ENCODE results near the gene ZDHHC21.
A peak's percentile ranks its signal among the peaks of the same experiment; 100 is the strongest.

Gene ZDHHC21

GRCh38 chr9:14616188-14616982 lies 76.8 kb downstream of the ZDHHC21 start:
- peak in 2 of 58 donors; percentile 2 to 12 for DNase-seq

- no peak for DNase-seq
Observed at GRCh38 chr9:14608540-14608939, 84.7 kb downstream of the ZDHHC21 start.

- DNase-seq, result no peak
Observed at GRCh38 chr9:14597171-14597799, 95.9 kb downstream of the ZDHHC21 start.

- DNase-seq, result no peak
Observed at GRCh38 chr9:14593406-14593805, 99.8 kb downstream of the ZDHHC21 start.

GRCh38 chr9:14591411-14591810 lies 101.8 kb downstream of the ZDHHC21 start:
- DNase-seq, result no peak

- DNase-seq, result peak in 1 of 58 donors; percentile 14
Observed at GRCh38 chr9:14585730-14586473, 107.3 kb downstream of the ZDHHC21 start.

DNA sequence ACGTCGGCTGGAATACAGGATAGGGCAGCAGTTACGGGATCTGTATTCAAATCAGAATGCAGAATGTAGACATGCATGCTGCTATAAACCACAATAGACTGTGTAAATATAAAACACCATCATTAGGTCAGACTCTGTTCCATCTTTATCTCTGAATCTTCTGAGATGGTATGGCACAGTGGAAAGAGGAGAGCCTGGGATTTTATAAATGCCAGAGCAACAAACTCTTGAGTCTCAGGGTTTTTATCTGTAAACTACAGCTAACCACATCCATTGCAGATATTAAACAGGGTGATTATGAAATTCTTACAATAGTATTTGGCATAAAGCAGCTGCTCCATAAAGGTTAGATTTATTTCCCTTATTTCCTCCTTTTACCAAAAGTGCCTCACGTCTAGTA lies 108.7 kb downstream of the ZDHHC21 start:
- no peak for DNase-seq

GRCh38 chr9:14578030-14578429 lies 115.2 kb downstream of the ZDHHC21 start:
- DNase-seq, result no peak

- no peak for DNase-seq
Observed at GRCh38 chr9:14574173-14574572, 119.1 kb downstream of the ZDHHC21 start.

DNA sequence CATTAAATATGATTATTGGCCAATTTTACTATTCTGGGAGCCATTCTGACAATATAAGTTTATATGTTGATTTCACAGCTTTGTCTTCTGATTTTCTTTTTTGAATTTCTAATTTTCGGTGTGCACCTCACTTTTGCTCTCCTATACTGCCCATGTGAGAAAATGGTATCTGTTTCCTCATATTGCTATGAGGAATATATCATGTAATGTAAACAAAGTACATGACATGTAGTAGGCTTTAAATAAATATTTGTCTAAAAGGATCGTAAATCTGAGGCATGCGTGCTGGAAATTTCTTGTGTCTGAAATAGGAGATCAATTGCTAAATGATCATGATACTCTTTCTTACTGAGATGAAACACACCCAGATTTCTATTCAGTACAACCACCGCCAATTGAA lies 119.9 kb downstream of the ZDHHC21 start:
- no peak for DNase-seq

DNA sequence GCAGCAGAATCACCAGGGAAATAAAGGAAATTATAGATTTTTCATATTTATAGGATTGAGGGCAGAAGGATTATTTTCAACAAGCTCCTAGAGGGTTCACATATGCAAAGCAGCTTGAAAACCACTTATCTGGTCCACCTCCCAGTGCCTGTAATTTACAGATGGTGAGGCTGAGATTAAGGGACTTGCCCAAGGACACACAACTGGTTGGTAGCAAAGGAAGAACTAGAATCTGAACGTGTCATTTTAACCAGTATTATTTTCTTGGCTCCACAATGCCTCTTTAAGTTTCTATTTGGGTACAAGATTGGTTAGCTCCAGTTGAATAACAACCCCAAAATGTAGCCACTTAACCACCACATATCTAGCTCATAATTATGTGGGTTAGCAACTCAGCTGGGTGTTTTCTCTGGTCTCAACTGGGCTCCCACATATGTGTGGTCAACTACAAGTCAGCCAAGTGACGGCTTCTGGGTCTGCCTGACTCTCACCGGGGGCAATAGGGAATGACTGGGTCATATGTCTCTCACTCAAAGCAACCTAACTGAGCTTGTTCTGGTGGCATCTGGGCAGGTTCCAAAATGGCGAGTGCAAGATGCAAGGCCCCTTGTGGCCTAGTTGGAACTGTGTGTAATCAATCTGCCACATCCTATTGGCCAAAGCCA lies 127.7 kb downstream of the ZDHHC21 start:
- no peak for DNase-seq

GRCh38 chr9:14563902-14564624 lies 129.2 kb downstream of the ZDHHC21 start:
- DNase-seq, result no peak

DNA sequence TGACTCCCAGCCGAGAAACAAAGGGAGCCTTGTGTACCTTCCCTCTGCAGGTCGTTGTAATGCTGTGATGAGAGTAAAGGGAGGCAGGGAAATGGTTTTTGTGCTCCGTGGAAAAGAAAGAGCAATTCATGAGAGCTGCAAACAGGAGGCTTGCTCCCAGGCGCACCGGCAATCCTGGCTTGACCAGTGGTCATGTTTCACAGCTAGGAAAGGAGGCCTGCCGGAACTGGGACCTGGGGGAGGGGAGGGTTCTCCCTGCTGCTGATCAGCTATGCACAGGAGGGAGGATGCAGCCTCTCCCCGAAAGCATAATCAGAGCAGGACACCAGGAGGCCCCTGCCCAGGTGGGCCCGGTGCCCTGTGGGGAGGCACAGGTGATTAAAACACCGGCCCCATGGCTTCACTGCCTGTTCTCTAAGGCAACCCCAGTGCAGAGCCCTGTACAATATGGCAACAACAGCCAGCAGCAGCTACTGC lies 131.3 kb downstream of the ZDHHC21 start:
- no peak for DNase-seq
